MCF 10A (cell line): Measurements from ENCODE around the gene KLKB1. TPM values are rescaled to one million over a fixed set of nuclear protein-coding genes. Genes with fewer than 3 reads are reported as not detected.

Experiments used
- BruUV-seq: library from RNA; stranded (reverse); fragments of 400-500 nt; replicated peaks from 2 replicates; lab custom pipeline; 2021; lab: Mats Ljungman, UMichigan
- CTCF ChIA-PET: fragments of 300-600 bp; sonication (Branson Sonifier 250); formaldehyde crosslinking; extraction: SDS; loops from one replicate; lab custom pipeline; 2021; ENCODE audit warnings: antibody characterized with exemption, inconsistent platforms; lab: Yijun Ruan, JAX
- POLR2A ChIA-PET: fragments of 300-600, 350-650 bp; sonication (Branson Sonifier 250); formaldehyde crosslinking; extraction: SDS; loops from one replicate; lab custom pipeline; 2020; ENCODE audit warnings: antibody characterized with exemption, inconsistent platforms; lab: Yijun Ruan, JAX
- DNase-seq: peaks from one replicate; pipeline ENCODE4 v3.0.0-alpha.2; 2018; ENCODE audit not compliant: unreplicated experiment
- H3K27ac Mint-ChIP-seq: one replicate; pipeline ENCODE4 v1.8.0; 2022; ENCODE audit warnings: mild to moderate bottlenecking, low read depth, mixed read lengths; ENCODE audit not compliant: unreplicated experiment
- H3K27me3 Mint-ChIP-seq: one replicate; pipeline ENCODE4 v1.8.0; 2022; ENCODE audit warnings: mixed read lengths; ENCODE audit not compliant: insufficient read depth, unreplicated experiment
- H3K36me3 Mint-ChIP-seq: one replicate; pipeline ENCODE4 v1.8.0; 2022; ENCODE audit warnings: mild to moderate bottlenecking, moderate library complexity, mixed read lengths; ENCODE audit not compliant: insufficient read depth, unreplicated experiment
- H3K4me1 Mint-ChIP-seq: one replicate; pipeline ENCODE4 v1.8.0; 2022; ENCODE audit warnings: mixed read lengths; ENCODE audit not compliant: insufficient read depth, unreplicated experiment
- H3K4me3 Mint-ChIP-seq: one replicate; pipeline ENCODE4 v1.8.0; 2022; ENCODE audit warnings: mild to moderate bottlenecking, moderate library complexity, mixed read lengths; ENCODE audit not compliant: unreplicated experiment
- H3K9me3 Mint-ChIP-seq: one replicate; pipeline ENCODE4 v1.8.0; 2022; ENCODE audit warnings: mixed read lengths; ENCODE audit not compliant: unreplicated experiment
- CTCF ChIP-seq: fragments of 200-600 bp; IDR thresholded peaks from one replicate; pipeline ENCODE4 v1.8.0; 2022; ENCODE audit warnings: antibody characterized with exemption, mild to moderate bottlenecking; ENCODE audit not compliant: unreplicated experiment
- intact Hi-C: fragments of 100-400 bp; cut with micrococcal nuclease; formaldehyde crosslinking; loops from 2 replicates; pipeline ENCODE4 v1.14.1; 2022
- total RNA-seq: library from RNA; stranded (reverse); gene quantifications from 2 replicates; pipeline ENCODE4 v1.2.3, GENCODE V29; 2022

KLKB1 gene
- total RNA-seq, 1 experiment from 2014 or later: 0.21 TPM

- Mint-ChIP-seq H3K4me3 (no peak within 1 kb of the TSS), H3K9me3 (no peaks in the 10 kb centered on the region), H3K27me3 (no peaks in the 10 kb centered on the region), H3K27ac (no peak within 1 kb of the TSS), H3K4me1 (no peaks in the 10 kb centered on the region), H3K36me3 (no peaks in the 10 kb centered on the region)
- ChIA-PET POLR2A (no interaction called here), CTCF (interaction anchor here (0.6 to 0.8 kb wide), 3 partner anchors 30 to 455 kb away, joined by 3 read pairs; no protein-coding TSS in a partner anchor)
- TF ChIP-seq CTCF: no peak
- no TSS peak for BruUV-seq
- DNase-seq: no peak
- intact Hi-C loops: no loop called here
These were observed 38.7 kb downstream of the KLKB1 start, which contains the start of gene F11 for GRCh38 chr4:186265683-186266652. Gene F11 (plus strand): TSS chr4:186266189. CDS start chr4:186267137, 948 bp downstream.

DNA sequence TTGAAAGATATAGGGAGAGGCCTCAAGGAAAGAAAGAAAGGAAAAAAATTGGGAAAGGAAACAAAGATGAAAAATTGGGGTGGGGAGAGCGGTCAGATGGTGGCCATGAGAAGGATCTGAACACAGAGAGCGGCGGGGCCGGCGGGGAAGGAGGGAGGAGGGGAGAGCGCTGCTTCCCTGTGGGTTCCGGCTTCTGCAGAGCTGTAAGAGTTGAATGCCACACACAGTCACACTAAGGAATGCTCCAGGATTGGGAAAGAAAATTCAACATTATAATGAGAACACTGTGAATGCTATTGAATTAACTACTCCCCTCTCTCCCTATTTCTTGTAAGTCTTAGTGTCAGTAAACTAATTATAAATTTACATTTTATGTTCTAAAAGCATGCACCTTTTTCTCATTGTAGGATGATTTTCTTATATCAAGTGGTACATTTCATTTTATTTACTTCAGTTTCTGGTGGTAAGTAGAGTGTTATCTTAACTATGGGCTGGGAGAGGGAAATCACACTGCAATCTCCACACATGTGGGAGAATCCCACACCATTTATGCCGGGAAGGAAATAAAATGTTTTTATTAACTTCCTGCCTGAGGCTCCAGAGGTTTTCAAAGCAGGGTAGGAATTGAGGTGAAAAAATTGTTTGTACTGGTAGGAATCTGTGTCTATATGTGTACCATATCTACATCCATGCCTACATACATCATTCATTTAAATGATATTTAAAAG, 39.6 kb downstream of the KLKB1 start:
- CTCF ChIA-PET: interaction anchor here (0.6 to 0.7 kb wide), 2 partner anchors 30 to 454 kb away, joined by 3 read pairs; no protein-coding TSS in a partner anchor
- Mint-ChIP-seq H3K27ac (no peak overlapping the region), H3K9me3 (no peaks in the 10 kb centered on the region), H3K27me3 (no peaks in the 10 kb centered on the region), H3K36me3 (no peaks in the 10 kb centered on the region), H3K4me1 (no peaks in the 10 kb centered on the region), H3K4me3 (no peak overlapping the region)
- no TSS peak for BruUV-seq
- intact Hi-C loops: no loop called here
- POLR2A ChIA-PET: no interaction called here
- TF ChIP-seq CTCF: no peak
- DNase-seq: no peak

DNA sequence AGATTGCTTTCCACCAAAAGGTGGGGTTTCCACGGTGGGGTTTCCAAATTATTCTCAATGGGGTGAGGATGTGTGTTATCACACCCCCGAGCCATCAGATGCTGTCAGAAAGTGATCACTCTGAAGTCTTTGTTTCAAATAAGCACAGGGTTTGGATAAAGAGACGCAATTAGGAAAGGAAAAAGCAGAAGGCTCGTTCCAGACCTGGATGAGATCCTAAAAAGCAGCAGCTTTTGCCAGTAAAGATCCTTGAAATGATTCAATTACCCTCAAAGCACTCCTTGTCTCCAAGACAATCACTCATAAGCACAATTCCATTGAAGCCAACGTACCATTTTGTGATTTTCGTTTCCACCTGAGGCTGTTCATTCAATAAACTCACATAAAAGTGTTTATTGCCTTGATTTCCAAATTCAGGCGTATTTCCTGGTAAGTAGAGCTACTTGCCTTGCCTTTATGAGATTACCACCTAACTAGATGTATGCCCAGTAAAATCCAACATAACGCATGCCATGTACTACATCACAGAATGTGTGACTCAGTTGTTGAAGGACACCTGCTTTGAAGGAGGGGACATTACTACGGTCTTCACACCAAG, 43.9 kb downstream of the KLKB1 start:
- Mint-ChIP-seq H3K4me1 (no peaks in the 10 kb centered on the region), H3K9me3 (no peaks in the 10 kb centered on the region), H3K36me3 (no peaks in the 10 kb centered on the region), H3K4me3 (no peak overlapping the region), H3K27ac (no peak overlapping the region), H3K27me3 (no peaks in the 10 kb centered on the region)
- TF ChIP-seq CTCF: no peak
- no peak for DNase-seq
- intact Hi-C loops: no loop called here
- POLR2A ChIA-PET: no interaction called here
- CTCF ChIA-PET: interaction anchor here (0.7 kb wide), 1 partner anchor 961 kb away, joined by 3 read pairs; no protein-coding TSS in a partner anchor
- BruUV-seq: no TSS peak
